NCI-H82 (cell line): Measurements from ENCODE around the gene LRFN2.

Source experiments
- DNase-seq: peaks from one replicate; lab custom pipeline; 2025; lab: John Stamatoyannopoulos, UW

Gene LRFN2

DNA sequence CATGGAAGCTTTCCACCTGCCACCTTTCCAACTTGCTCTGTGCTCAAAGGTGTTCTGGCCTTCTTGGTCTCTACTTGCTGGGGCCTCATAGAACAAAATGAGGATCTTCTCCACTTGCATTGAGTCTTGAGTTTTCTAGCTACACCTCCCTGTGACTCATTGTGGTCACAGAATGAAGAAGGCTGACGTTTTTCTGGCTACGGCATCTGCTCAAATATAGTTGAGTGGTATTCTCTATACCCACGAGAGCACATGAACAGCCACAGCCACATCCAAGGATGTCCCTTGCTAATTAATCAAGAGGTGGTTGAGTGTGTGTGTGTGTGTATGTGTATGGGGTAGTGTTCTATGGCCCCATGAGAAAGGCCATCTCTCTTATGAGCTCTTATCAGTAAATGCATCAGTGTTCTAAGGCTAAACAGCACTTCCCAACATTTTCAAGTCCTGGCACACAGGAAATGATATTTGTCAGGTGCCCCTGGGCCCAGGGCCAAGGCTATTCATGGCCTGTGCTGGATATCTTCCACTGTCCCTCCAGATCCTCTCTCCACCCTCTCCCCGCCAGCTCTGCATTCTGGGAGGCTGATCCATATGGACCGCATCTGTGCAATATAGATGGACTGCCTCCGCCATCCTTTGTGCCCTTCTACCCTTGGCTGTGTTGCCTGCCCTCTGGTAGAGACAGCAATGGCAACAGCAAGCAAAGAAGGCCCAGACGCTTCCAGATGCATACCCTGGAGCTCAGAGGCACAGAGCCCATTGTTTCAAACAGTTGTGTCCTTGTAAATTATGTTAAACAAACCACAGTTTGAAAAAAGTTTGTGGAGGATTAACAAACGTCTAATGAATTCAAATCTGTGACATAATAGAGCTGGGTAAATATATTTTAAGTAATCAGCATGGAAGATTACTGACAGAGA is 150.2 kb downstream of the LRFN2 start:
- DNase-seq, result no peak

DNA sequence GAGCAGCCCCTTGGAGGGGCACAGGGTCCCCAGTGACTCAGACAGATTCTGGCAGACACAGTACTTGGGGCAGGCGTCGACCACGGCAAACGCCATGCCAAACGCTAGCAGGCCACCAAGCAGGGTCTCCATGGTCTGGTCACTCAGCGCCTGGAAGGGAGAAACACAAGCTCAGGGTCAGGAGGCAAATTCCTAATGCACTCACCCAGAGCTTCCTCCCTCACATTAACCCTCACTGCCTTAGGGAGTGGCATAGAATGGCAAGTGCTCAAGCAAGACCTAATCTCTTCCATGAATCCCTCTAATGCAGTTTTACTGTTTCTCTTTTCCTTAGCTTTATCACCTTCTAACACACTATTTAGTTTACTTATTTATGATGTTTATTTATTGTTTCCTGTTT is 154.2 kb downstream of the LRFN2 start:
- no peak for DNase-seq

DNA sequence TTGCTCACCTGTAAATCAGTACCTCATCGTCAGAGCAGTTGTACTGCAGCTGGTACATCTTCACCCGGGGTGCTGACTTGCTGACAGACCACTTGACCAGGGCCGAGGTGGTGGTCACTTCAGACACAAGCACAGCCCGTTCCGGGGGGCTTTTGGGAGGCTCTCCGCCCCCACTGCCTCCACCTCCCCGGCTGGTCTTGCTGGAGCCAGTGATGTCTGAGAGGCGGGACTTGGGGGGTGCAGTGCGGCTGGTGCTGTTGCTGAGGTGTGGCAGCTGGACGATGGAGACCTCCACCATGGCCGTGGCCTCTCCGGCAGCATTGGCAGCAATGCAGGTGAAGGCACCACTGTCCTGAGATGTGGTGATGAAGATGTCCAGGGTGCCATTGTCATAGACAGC is 155.5 kb downstream of the LRFN2 start:
- no peak for DNase-seq

DNA sequence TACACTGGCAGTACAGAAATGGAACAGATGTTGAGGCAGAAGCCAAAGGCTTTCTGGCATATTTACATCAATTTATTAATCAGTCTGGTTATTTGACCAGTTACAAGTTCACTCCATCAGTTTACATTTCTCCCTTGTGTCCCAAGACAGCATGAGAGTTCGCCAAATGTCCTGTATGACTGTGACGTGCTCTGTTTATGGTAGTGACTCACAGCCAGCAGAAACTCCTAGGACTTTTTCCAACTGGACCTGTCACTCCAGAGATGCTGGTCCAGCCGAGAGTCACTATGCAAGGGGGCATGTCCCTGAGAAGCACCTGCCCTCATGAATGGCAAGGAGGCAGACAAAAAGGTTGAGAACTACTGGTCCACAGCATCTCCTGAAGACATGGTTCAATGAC is 160.0 kb downstream of the LRFN2 start:
- no peak for DNase-seq

DNA sequence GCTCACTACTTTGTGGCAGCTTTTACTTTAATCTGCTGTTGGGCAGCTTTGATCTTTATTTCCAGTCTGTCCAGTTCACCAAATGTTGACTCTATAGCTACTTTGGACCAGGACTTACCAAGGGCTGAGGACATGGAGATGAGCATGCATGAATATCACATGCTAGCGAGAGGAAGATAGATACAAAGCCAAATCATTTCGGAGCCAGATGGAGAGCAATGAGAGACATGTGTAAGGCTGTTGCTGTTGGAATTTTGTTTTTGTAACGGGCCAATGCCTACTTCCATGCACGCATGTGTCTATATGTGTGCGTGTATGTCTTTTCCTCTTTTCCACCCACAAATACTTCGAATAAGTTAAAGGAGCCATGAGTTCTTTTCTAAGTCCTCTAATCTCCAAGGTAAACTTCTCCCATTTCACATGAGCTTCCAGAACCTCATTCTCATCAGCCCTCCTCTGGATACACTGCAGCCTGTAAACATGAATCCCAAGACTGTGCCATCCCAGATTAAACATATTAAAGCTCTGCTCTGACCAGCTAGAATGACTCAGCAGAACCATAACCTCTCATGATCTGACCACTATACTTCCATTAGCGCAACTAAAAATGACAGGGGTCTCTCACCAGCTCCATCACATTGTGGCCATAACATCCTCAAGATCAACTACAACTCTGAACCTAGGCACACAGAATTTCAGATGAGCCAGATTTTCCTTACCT is 160.7 kb downstream of the LRFN2 start:
- no peak for DNase-seq

DNA sequence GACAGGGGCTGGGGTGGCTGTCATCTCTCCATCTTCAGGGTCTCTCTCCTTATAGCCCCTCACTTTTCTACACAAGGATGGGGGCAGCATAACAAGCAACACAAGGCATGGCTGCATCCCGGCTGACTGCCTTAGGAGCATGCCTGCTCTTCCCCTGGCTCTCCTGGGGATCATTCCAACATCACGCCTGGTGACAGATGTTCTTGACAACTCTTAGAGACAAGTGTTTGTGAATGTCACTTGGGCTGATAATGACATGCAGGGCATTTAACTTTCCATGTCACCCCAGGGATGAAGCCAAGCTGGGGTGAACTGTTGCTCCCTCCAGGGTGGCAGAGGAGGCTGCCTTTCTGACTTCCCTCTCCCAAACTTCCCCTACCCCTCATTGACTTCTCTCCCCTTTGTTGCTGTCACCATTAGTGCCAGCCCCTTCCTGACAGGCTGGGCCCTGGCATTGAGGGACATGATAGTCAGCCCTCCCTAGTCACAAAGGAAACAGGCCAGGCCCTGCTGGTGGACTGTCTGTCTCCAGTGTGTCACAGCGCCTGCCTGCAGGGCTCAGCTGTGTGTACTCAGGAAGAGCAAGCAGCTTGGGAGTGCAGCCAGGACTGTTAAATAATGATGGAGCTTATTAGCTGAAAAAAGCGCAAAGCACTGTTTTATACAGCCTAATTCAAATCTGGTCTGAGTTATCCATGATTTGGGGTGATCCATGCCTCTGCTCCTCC is 161.8 kb downstream of the LRFN2 start:
- DNase-seq, result peak; percentile 25

DNA sequence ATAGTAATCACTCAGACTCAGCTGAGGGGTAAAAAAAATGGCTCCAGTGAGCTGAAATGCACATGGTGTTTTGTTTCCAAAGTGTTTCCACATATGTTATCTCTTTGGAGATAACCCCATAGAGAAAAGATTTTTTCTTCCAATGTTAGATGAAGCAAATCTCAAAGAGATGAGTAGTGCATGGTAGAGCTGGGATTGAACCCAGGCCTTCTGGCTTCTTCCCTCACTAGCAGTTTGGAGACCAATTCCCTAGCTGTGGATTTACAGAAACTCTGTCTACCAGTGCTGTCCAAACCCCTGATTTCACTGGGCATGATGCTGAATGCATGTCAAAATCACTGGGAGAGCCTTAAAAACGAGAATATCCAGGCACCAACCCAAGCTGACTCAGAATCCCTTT is 165.1 kb downstream of the LRFN2 start:
- no peak for DNase-seq

DNA sequence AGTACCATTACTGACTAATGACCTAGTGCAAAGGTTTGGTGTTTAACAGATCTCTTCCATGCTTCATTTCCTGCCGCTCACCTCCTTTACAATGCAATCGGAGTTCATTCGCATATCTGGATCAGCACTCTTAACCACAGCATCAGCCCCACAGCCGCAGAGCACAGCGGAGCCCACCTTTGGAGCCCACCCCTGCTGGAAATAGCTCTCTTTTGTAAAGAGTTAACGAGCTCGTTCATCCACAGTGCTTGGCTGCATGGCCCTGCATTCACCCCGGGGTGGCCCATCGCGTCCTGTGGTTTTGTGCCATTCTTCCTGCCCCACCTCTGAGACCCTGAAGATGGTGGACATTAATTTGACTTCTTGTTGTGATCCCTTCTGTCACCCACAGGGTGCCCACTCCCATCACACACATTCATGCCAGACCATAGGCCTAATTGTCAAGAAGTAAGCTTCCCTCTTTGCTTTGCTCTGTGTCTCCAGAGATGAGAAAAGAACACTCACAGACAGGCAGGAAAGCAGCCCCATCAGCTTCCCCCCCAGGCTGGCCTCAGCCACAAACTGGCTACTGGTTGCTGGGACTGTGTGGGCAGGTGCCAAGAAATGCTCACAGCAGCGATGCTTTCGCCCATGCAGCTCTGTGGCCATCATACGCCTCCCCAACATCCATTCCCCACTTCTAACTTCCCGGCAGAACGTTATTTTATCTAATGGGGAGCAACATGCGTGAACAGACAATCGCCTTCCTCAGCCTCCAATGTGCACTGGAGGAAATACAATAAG is 167.0 kb downstream of the LRFN2 start:
- no peak for DNase-seq

DNA sequence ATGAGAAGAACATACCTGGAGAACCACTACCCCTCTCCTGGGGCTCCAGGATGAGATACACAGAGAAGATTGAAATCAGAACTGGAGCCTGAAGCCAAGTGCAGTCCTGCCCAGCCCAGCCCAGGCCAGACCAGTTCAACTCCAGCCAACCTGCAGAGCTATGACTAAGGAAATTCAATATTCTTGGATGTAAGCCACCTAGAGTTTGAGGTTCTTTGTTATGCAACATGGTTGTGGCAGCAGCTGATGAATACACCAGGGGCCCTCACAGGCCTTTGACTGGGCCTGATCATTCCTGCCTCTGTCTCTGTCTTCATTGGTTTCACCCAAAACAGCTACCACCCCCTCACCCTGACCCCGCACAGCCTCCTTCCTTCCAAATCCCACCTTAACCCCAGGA is 167.8 kb downstream of the LRFN2 start:
- DNase-seq, result no peak

DNA sequence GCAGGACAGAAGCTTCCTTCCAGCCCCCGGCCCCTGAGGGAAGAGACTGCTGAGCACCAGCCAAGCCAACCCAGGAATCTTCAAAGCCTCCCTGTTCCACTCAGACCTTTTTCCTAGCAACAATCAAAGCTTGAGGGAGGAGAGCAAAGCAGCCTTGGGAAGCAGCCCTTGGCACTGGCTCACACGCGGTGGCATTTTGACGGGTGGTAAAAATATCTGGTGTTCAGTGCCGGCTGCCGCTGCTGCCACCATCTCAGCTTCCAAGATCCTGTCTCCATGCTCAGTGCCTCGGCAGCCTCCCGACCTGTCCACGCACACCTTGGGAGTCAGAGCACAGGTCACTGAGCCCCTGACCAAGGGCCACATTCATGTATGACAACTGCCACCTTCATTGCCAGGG is 170.1 kb downstream of the LRFN2 start:
- DNase-seq, result no peak

DNA sequence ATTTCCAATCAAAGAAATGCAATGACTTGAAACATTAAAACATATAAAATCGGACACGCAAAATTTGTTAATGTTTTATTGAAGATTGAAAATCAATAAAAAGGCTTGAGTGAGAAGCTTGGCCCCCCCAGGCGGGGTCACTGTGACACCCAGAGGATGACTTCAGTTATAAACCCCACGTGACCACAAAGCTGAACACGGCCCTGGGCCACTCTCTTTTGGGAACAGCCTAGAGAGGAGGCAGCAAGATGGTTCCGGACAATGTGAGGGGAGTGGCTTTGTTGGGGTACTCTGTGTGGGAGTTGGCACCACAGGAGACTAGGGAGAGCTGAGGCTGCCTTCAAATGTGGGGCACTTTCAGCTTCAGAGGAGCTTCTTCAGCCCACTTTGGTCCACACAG is 172.5 kb downstream of the LRFN2 start:
- no peak for DNase-seq

DNA sequence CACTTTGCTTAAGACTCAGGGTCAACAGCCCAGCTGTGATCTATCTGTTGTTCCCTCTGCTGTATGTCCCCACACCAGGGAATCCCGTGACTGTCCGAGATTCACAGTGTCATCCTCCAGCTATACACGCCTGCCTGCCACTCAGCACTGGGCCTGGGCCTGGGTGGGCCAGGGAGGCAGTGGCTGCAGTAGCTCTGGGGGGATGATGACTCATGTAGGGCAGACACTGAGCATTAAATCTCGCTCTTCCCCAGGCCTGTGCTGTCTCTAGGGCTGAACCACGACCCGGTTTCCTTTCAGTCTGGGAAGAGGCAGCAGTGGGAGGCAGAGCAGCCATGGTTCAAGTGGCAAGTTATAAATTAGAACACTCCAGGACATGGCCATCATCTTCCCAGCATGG is 173.9 kb downstream of the LRFN2 start:
- DNase-seq, result no peak

DNA sequence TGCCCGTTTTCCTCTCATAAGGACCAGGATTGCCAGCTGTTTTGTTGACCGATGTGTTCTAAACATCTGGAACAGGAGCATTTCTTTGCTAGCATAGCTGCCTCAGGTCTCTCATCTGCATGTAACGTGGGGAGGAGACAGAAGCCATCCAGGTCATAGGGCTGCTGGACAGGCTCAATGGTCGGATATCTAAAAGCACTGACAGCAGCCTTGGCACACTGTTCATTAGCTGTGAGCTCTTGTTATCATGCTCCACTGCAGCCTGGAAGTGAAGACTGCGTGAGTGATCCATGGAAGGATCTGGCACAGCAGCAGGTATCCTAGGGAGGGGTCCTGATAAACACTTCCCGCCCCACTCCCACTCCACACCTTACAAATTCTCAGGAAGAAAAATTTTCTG is 175.3 kb downstream of the LRFN2 start:
- no peak for DNase-seq

DNA sequence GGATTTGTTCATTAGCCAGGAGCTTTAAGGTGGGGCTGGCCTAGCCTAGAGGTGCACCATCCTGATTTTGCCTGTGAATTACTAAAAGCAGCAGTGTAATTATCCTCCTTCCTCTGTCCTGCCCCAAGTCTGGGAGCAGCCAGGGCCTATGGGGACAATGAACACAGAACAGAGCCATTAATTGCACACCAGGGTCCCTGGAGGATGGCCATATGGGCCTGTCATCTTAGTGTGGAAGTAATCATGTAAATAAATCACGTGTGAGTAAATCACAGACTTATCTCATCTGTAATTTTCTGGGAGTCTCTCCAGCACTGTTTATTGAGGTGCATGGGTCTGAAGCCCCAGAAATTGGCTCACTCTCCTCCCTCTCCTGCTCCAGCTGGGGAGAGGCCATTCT is 176.3 kb downstream of the LRFN2 start:
- peak; percentile 94 for DNase-seq

DNA sequence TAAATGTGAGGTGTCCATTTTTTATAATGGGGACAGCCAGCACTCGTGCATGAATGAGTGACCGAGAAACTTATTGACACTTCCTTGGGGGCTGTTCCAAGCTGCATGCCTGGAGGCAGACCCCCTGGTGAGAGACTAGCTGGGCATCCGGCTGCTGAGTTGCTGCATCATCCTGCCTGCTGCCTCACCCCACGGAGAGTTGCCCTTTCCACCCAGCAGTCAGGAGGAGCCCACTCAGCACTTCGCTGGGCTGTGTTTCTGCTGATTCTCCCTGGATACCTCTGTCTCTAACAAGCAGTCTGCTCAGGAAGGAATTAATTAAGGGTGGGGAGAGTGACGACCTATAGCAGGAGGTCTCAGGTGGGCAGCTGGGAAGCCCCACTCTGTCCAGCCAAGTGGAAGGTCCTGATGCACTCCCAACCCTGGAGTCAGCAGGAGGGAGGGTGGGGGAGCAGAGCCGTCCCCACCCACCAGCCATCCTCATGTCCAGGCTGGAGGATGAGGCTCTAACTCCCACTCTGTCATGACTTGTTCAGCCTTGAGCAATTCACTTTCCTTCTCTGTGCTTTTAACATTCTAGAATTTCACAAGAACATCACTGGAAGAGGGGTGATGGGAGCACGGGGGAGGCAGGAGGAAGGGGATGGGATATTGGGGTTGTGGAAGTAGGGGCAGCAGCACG is 177.3 kb downstream of the LRFN2 start:
- peak; percentile 37 for DNase-seq

DNA sequence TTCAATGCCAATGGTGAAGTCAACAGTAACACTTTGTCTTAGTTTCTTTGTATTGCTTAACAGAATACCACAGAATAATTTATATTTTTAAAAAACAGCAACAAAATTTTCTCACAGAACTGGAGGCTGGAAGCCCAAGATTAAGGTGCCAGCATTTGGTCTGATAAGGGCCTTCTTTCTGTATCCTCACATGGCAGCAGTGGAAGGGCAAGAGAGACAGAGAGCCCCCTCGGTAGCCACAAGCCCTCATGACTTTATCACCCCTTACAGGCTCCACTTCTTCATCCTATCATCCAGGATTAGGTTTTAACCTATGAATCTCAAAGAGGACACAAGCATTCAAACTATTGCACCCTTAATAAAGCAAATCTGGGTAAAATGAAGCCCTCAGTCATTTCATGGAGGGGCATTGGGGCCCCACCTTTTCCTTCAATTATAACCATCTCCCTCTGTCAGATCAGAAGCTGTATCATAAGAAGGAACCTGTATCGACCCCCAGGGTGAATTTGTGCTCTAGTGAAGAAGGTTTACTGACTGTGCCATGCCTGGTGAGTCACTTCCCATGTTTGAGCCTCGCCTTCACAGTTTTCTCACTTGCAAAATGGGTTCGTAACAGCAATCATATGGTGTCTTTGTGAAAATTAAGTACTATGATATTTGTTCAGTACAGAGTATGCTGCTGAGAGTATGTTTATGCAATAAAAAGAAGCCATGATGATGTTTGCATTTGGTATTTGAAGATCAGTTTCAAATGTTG is 178.2 kb downstream of the LRFN2 start:
- DNase-seq, result peak; percentile 55

DNA sequence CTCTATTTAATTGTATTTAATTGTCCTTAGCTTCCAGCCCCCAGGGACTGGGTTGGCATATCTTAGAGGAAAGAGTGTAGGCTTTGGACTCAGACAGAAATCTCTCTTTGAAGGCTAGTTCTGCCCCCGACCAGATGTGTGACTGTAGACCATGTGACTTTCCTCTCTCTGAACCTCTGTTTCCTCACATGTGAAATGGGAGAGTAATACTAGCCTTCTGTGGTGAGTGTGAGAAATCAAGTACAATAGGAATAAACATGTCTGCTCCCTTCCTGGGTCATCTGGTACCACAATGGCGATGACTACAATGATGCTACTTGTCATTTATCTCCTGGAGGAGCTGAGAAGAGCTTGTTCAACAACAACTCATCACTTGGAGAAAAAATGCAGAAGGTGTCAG is 179.9 kb downstream of the LRFN2 start:
- no peak for DNase-seq

DNA sequence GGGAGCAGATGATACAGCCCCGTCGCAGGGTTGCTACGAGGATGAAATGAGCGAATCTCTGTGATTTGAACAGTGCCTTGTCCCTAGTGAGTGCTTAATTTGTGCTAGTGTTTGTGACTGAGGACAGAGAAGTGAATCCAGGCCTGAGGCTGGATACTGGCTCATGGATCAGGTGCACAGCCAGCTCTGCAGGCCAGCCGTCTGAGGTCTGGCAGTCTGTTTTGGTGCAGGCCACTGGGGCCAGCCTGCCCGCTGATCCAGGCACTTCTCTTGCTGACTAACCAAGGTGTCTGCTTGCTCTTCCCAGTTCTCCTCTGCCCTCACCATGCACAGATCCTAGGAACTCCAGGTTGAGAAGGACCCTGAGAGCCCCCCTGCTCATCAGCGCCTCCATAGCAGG is 181.0 kb downstream of the LRFN2 start:
- no peak for DNase-seq

DNA sequence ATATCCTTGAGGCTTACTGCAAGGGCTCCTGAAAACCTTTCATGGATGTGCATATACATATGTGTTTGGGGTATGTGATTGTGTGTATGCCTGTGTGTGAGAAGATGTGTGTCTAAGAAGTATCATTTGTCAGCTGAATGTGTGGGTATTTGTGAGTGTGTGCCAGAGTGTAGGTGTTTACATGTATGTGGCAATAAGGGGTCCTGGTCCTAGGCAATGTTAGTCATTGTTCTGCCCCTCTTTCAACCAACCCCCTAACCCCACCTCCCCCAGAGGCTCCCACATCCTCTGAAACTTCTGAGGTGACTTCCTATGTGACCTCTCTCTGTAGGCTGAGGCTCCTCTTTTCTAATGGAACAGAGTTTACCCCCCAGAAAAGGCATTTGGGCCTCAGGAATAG is 186.4 kb downstream of the LRFN2 start:
- DNase-seq, result no peak

DNA sequence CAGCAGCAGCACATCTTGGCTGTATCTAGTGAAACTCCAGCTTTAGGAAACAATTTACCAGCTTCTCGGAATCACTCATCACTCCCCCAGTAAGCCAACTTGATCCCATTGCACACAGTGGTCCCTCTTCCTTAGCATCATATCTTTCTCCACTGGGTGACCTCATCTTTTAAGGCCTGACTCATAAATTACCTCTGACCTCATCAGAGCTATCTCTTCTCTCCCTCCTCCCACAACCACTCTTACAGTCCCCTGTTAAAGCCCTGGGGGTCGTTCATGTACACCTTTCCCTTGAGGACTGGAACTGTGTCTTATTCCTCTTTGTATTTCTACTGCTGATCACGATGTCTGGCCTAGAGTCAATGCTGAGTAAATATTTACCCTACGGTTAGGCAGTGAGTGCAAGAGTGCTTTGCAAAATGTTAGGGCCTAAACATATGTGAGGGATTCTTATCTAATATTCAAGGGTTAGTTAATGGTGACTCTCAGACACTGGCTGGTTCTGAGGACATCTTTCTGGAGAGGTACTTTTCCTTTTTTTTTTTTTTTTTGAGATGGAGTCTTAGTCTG is 187.2 kb downstream of the LRFN2 start:
- DNase-seq, result no peak
